H1 (cell line): Measurements from ENCODE around the gene EXOSC10. TPM values are rescaled to one million over a fixed set of nuclear protein-coding genes. Genes with fewer than 3 reads are reported as not detected.

Experiments used
- ATF3 ChIP-seq: IDR thresholded peaks from 2 replicates; pipeline ENCODE4 v1.6.1; 2011; ENCODE audit warnings: low read depth, mild to moderate bottlenecking, low read length; ENCODE audit not compliant: insufficient read depth
- BACH1 ChIP-seq: IDR thresholded peaks from 2 replicates; pipeline ENCODE4 v1.6.1; 2012; ENCODE audit warnings: low read length, improper control_type of control experiment
- BCL11A ChIP-seq, 2 experiments: IDR thresholded peaks; one replicate each; pipeline ENCODE4 v1.6.1; 2011; ENCODE audit warnings: low read depth in 2 of 2, low read length in 2 of 2, mild to moderate bottlenecking in 2 of 2
- CBX8 ChIP-seq: fragments of 300-800, 300-1000 bp; sonication (generic); IDR thresholded peaks from 2 replicates; pipeline ENCODE4 v1.7.1; 2016; ENCODE audit warnings: low read depth, low read length, borderline replicate concordance
- CHD1 ChIP-seq: IDR thresholded peaks from 2 replicates; pipeline ENCODE4 v1.6.1; 2012; ENCODE audit warnings: low read depth, low read length, improper control_type of control experiment
- E2F6 ChIP-seq: IDR thresholded peaks from 2 replicates; pipeline ENCODE4 v1.6.1; 2012; ENCODE audit warnings: inconsistent platforms
- EGR1 ChIP-seq: IDR thresholded peaks from 2 replicates; pipeline ENCODE4 v1.6.1; 2011; ENCODE audit warnings: low read depth, low read length, borderline replicate concordance
- EP300 ChIP-seq, 2 experiments: IDR thresholded peaks; 1 replicate in 1 of 2; 2 replicates in 1 of 2; pipeline ENCODE4 v1.6.1; 2011 to 2012; ENCODE audit warnings: low read depth in 2 of 2, low read length in 2 of 2, mild to moderate bottlenecking in 2 of 2, borderline replicate concordance in 1 of 2, inconsistent platforms in 1 of 2, moderate library complexity in 1 of 2
- GABPA ChIP-seq: IDR thresholded peaks from 2 replicates; pipeline ENCODE4 v1.6.1; 2011; ENCODE audit warnings: mild to moderate bottlenecking, low read length, moderate library complexity, borderline replicate concordance; ENCODE audit not compliant: insufficient read depth
- HDAC6 ChIP-seq: IDR thresholded peaks from one replicate; pipeline ENCODE4 v1.7.1; 2012; ENCODE audit warnings: low read depth, mild to moderate bottlenecking, inconsistent platforms, low read length, moderate library complexity
- JUND ChIP-seq: IDR thresholded peaks from 2 replicates; pipeline ENCODE4 v1.6.1; 2011; ENCODE audit warnings: mild to moderate bottlenecking, improper control_type of control experiment, low read length
- KDM4A ChIP-seq: IDR thresholded peaks from one replicate; pipeline ENCODE4 v1.7.1; 2012; ENCODE audit warnings: low read depth, mild to moderate bottlenecking, moderate library complexity, low read length, inconsistent platforms; ENCODE audit not compliant: severe bottlenecking
- RAD21 ChIP-seq, 2 experiments: IDR thresholded peaks in 1 of 2; conservative IDR thresholded peaks in 1 of 2; 2 replicates each; pipeline ENCODE4 v1.6.1; 2011; ENCODE audit warnings: low read depth in 2 of 2, low read length in 2 of 2, improper control_type of control experiment in 1 of 2, inconsistent platforms in 1 of 2, mild to moderate bottlenecking in 1 of 2, moderate library complexity in 1 of 2
- RFX5 ChIP-seq: IDR thresholded peaks from 2 replicates; pipeline ENCODE4 v1.6.1; 2011; ENCODE audit warnings: low read depth, low read length, improper control_type of control experiment, borderline replicate concordance
- SP2 ChIP-seq: IDR thresholded peaks from 2 replicates; pipeline ENCODE4 v1.6.1; 2012; ENCODE audit warnings: mild to moderate bottlenecking, low read length, inconsistent platforms
- SUZ12 ChIP-seq: fragments of 200-600 bp; sonication (generic); IDR thresholded peaks from 2 replicates; pipeline ENCODE4 v1.6.1; 2012; ENCODE audit warnings: mild to moderate bottlenecking, inconsistent platforms, low read length, moderate library complexity, mixed read lengths
- TBP ChIP-seq: IDR thresholded peaks from 2 replicates; pipeline ENCODE4 v1.6.1; 2011; ENCODE audit warnings: low read depth, low read length, improper control_type of control experiment
- TCF12 ChIP-seq: IDR thresholded peaks from 2 replicates; pipeline ENCODE4 v1.6.1; 2011; ENCODE audit warnings: low read depth, mild to moderate bottlenecking, low read length
- polyA plus RNA-seq, 7 experiments: library from polyadenylated mRNA; depleted of rRNA in 3 of 7; stranded (reverse) in 5 of 7; unstranded in 2 of 7; fragments of >200 nt in 5 of 7; fragments of 200-250 nt in 2 of 7; gene quantifications; 1 replicate in 5 of 7; 2 replicates in 1 of 7; 4 replicates in 1 of 7; pipeline versions ENCODE4 v1.2.1 to v1.2.3, GENCODE V29; 2011 to 2013; ENCODE audit warnings: missing spikeins in 2 of 7, mixed read lengths in 2 of 7
- total RNA-seq: library from RNA; stranded (reverse); fragmentation: NEBNext Ultra II Directional; extraction: Animal tissue kit (Norgen Biotek cat#: 25700); gene quantifications from 2 replicates; pipeline ENCODE4 v1.2.1, GENCODE V29; 2021
- TF ChIP-seq, protein P1 (sequence below): IDR thresholded peaks from 2 replicates; pipeline ENCODE4 v1.6.1; 2011; ENCODE audit warnings: low read length, improper control_type of control experiment

Gene EXOSC10
- total and polyA plus RNA-seq, 2 of the 8 experiments (the other 6 are each of a cell fraction or from before 2014, with no cell fraction given) = 57.9 to 86.1 TPM

- TF ChIP-seq RAD21 (IDR thresholded peaks at IDR 0.05 in 1 of 2, conservative IDR thresholded peaks at IDR 0.05 in 1 of 2; ENCODE audit: low read depth in 2 of 2, low read length in 2 of 2) (peak; percentile 100), RFX5 (no peak), GABPA (no peak; the same call in 1 of the 2 replicates), BACH1 (no peak), BCL11A (IDR thresholded peaks at IDR 0.05; ENCODE audit: low read depth in 2 of 2, low read length in 2 of 2) (no peak), KDM4A (no peak), E2F6 (no peak), TBP (no peak), SUZ12 (no peak), EGR1 (no peak), HDAC6 (no peak), EP300 (IDR thresholded peaks at IDR 0.05; ENCODE audit: borderline replicate concordance in 1 of 2, low read depth in 2 of 2, low read length in 2 of 2) (no peak), ATF3 (no peak), JUND (peak; percentile 51; the same call in 1 of the 2 replicates), SP2 (no peak), CHD1 (no peak), CBX8 (no peak), TCF12 (no peak)
- TF ChIP-seq, protein P1, sequence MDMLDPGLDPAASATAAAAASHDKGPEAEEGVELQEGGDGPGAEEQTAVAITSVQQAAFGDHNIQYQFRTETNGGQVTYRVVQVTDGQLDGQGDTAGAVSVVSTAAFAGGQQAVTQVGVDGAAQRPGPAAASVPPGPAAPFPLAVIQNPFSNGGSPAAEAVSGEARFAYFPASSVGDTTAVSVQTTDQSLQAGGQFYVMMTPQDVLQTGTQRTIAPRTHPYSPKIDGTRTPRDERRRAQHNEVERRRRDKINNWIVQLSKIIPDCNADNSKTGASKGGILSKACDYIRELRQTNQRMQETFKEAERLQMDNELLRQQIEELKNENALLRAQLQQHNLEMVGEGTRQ = no peak
These were observed 61.9 kb downstream of the EXOSC10 start (continued) for GRCh38 chr1:11037740-11038182.
